ENCODE data around the gene OGFOD2.

Gene OGFOD2

DNA sequence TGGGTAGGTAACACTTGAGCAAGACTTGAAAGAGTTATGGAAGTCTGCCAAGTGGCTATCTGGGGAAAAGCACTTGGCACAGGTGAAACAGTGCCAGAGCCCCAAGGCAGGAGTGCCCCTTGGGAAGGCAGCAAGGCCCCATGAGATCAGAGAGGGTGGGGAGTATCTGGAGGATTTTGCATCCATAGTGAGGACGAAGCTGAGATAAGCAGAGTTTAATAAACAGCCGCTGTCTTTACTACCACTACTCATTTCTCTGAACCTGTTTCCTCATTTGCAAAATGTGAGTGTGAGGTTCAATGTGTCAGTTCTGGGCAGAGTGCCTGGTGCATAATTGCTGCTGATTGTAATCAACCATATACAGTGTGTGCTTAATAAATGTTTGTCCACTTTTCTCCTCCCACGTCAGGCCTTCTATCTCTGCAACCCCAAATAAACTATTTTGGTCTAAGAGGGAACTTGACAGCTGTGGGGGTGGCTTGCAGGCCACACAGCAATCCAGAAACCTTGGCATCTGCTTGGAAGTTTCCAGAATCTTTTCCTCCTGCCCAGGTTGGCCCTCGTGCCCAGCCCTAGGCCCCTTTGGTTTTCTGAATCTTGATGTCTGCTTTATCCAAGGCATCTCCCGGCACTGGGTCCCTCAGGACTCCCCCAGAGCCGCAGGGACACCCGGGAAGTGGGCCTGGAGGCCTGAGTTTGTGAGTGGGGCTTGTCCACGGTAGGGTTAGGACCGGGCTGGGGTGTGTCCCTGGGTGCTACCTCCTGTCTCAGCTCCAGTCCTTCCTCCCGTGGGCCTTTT is 13.3 kb upstream of the OGFOD2 start:
- peak overlapping the region in 1 of 3 experiments; percentile 63 for H3K4me3 Mint-ChIP-seq
- no peaks in the 10 kb centered on the region for H3K9me3 Mint-ChIP-seq
- peak overlapping the region in 2 of 3 experiments; percentile 52 to 56 for H3K27ac Mint-ChIP-seq
- TF ChIP-seq CTCF (IDR thresholded peaks at IDR 0.05; ENCODE audit: unreplicated experiment in 3 of 3), result no peak
- H3K4me1 Mint-ChIP-seq, result peaks cover 45% of the 10 kb centered on the region
- peaks cover 4% of the 10 kb centered on the region for H3K36me3 Mint-ChIP-seq (ENCODE audit: low read depth)
- H3K27me3 Mint-ChIP-seq (ENCODE audit: low read depth), result no peaks in the 10 kb centered on the region

DNA sequence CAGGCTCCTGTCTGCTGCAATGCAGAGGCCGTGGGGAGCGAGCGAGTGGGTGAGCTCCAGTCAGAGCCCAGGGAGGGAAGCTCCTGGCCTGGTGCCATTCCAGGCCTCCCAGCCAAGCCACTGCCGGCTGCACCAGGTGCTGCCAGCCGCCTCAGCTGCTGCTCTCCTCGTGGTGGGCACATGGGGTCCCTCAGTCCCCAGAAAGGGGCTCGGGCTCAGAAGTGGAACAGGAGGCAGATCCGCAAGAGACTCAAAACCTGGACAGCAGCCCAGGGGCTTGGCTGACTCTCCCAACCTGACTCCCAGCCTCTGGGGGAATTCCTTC is 11.1 kb upstream of the OGFOD2 start:
- Mint-ChIP-seq H3K4me3 (peak overlapping the region; percentile 77 to 88 (median 87)), H3K9me3 (no peaks in the 10 kb centered on the region), H3K4me1 (peaks cover 42% of the 10 kb centered on the region), H3K27me3 (ENCODE audit: low read depth) (no peaks in the 10 kb centered on the region), H3K27ac (peak overlapping the region in 1 of 3 experiments; percentile 2), H3K36me3 (ENCODE audit: low read depth) (no peaks in the 10 kb centered on the region)
- no peak for TF ChIP-seq CTCF (IDR thresholded peaks at IDR 0.05; ENCODE audit: unreplicated experiment in 3 of 3)

GRCh38 chr12:122964439-122965257 is 10.4 kb upstream of the OGFOD2 start:
- TF ChIP-seq CTCF (IDR thresholded peaks at IDR 0.05; ENCODE audit: unreplicated experiment in 3 of 3), result no peak
- H3K27ac Mint-ChIP-seq, result peak overlapping the region in 2 of 3 experiments; percentile 2 to 56
- H3K4me1 Mint-ChIP-seq, result peaks cover 44% of the 10 kb centered on the region
- no peaks in the 10 kb centered on the region for H3K27me3 Mint-ChIP-seq (ENCODE audit: low read depth)
- H3K36me3 Mint-ChIP-seq (ENCODE audit: low read depth), result no peaks in the 10 kb centered on the region
- no peaks in the 10 kb centered on the region for H3K9me3 Mint-ChIP-seq
- H3K4me3 Mint-ChIP-seq, result peak overlapping the region; percentile 77 to 88 (median 87)

GRCh38 chr12:122965321-122965751 is 9.7 kb upstream of the OGFOD2 start:
- Mint-ChIP-seq H3K27ac (no peak overlapping the region), H3K9me3 (no peaks in the 10 kb centered on the region), H3K36me3 (ENCODE audit: low read depth) (no peaks in the 10 kb centered on the region), H3K4me3 (peak overlapping the region; percentile 77 to 87 (median 80)), H3K27me3 (ENCODE audit: low read depth) (no peaks in the 10 kb centered on the region), H3K4me1 (peaks cover 47% of the 10 kb centered on the region)
- TF ChIP-seq CTCF (IDR thresholded peaks at IDR 0.05; ENCODE audit: unreplicated experiment in 3 of 3), result no peak

GRCh38 chr12:122965851-122966742 is 8.9 kb upstream of the OGFOD2 start, which contains the start of gene ABCB9:
ABCB9 (minus strand) TSS chr12:122966463; CDS start chr12:122960235, 6,228 bp downstream.
- Mint-ChIP-seq H3K36me3 (ENCODE audit: low read depth) (no peaks in the 10 kb centered on the region), H3K27ac (no peak within 1 kb of the TSS)

More at GRCh38 chr12:122965851-122966742, 8.9 kb upstream of the OGFOD2 start, which contains the start of gene ABCB9:
- Mint-ChIP-seq H3K4me1 (peaks cover 46% of the 10 kb centered on the region), H3K4me3 (peak within 1 kb of the TSS; percentile 77 to 87 (median 80)), H3K9me3 (no peaks in the 10 kb centered on the region), H3K27me3 (ENCODE audit: low read depth) (no peaks in the 10 kb centered on the region)
- no peak for TF ChIP-seq CTCF (IDR thresholded peaks at IDR 0.05; ENCODE audit: unreplicated experiment in 3 of 3)

Measured in nephron (organoid).